Adrenal gland (tissue), 5 donors: ENCODE results near the gene DES.

Experiments used
- POLR2A ChIP-seq, 2 donors: fragments of 450-650 bp; IDR thresholded peaks; one replicate each; pipeline ENCODE4 v1.6.1; 2017; ENCODE audit warnings: antibody characterized with exemption in 2 of 2, mild to moderate bottlenecking in 2 of 2, moderate library complexity in 1 of 2
- TF ChIP-seq, protein P1 (sequence below), 6 experiments: fragments of 450-650 bp in 4 of 6; fragments of 200-600 bp in 2 of 6; sonication (generic) in 1 of 6; IDR thresholded peaks; 1 replicate in 5 of 6; 2 replicates in 1 of 6; pipeline versions ENCODE4 v1.5.1 to v1.8.0; 2016 to 2021; ENCODE audit warnings: antibody characterized with exemption in 6 of 6, mild to moderate bottlenecking in 2 of 6, moderate library complexity in 1 of 6
- donor health status: DM: no; HTN: no; CAD: no.

DNA sequence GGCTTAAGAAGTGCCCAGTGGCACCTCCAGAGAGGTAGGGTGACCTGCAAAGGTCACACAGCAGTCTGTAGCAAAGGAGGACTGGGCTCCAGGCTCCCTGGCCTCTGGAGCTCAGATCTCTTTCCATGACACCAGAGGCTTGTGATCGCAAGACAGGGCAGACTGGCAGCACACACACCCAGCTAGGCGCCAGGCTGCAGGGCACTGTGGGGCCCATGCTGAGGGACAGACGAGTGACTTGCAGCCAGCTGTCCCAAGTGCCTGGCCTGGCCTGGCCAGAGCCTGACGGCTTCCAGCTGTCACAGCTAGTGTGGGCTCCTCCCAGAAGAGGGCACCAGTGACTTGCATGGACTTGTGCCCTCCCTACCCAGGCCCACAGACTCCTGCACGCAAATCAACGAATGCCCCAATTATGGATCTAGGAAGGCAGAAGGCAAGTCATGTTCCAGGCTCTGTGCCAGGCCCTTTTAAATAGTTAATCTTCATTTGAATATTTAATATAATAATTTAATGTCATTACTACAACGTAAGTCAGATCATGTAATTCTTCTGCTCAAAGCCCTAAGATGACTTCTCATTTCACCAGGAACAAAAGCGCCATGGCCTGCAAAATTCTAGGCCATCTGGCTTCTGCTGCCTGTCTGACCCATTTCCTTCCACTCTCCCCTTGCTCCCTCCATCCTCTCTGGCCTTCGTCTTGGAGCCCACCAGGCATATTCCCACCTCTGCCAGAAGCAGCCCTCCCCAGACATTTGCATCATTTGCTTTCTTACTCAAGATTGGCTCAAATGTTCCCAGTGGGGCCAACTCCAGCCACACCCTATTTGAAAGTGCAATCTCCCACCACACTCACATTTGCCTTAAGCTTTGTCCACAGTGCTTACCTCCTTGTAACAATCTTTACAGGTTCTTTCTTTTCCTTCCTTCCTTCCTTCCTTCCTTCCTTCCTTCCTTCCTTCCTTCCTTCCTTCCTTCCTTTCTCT is 12.7 kb downstream of the DES start:
- TF ChIP-seq, protein P1, sequence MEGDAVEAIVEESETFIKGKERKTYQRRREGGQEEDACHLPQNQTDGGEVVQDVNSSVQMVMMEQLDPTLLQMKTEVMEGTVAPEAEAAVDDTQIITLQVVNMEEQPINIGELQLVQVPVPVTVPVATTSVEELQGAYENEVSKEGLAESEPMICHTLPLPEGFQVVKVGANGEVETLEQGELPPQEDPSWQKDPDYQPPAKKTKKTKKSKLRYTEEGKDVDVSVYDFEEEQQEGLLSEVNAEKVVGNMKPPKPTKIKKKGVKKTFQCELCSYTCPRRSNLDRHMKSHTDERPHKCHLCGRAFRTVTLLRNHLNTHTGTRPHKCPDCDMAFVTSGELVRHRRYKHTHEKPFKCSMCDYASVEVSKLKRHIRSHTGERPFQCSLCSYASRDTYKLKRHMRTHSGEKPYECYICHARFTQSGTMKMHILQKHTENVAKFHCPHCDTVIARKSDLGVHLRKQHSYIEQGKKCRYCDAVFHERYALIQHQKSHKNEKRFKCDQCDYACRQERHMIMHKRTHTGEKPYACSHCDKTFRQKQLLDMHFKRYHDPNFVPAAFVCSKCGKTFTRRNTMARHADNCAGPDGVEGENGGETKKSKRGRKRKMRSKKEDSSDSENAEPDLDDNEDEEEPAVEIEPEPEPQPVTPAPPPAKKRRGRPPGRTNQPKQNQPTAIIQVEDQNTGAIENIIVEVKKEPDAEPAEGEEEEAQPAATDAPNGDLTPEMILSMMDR (IDR thresholded peaks at IDR 0.05) = no peak
- no peak for TF ChIP-seq POLR2A (IDR thresholded peaks at IDR 0.05)
